DND-41 (cell line): ENCODE results near the gene SPATA17.

Experiments
- CTCF ChIP-seq: IDR thresholded peaks from 2 replicates; pipeline ENCODE4 v1.5.1; 2012; ENCODE audit warnings: borderline replicate concordance, low read length, moderate library complexity, mild to moderate bottlenecking; ENCODE audit not compliant: poor library complexity, severe bottlenecking; ENCODE audit errors: extremely low read depth
- EZH2 ChIP-seq: IDR thresholded peaks from 3 replicates; pipeline ENCODE4 v1.6.1; 2012; ENCODE audit warnings: borderline replicate concordance, low read depth, mild to moderate bottlenecking, moderate library complexity, low read length, inconsistent platforms; ENCODE audit not compliant: severe bottlenecking

- no peak for TF ChIP-seq CTCF
- no peak for TF ChIP-seq EZH2
Observed at GRCh38 chr1:217812175-217812574, 181.0 kb downstream of the SPATA17 start.
